HG03520 (cell line): Measurements from ENCODE around the gene SYNCRIP.
"Not testable (repeated sequence)": the region's sequence is repeated elsewhere in the genome, so short reads cannot be mapped to it uniquely, and the experiment has no call there.

Experiments
- ATAC-seq: cut with Tn5 transposase; IDR thresholded peaks from one replicate; pipeline ENCODE4 v1.9.1; 2021; ENCODE audit warnings: mild to moderate bottlenecking, moderate library complexity; ENCODE audit not compliant: unreplicated experiment

Gene SYNCRIP

GRCh38 chr6:85600713-85601313 is 41.9 kb downstream of the SYNCRIP start:
- ATAC-seq: no peak

GRCh38 chr6:85594197-85594930 is 48.3 kb downstream of the SYNCRIP start:
- peak; percentile 5 for ATAC-seq

- ATAC-seq: peak; percentile 87
These were observed 49.1 kb downstream of the SYNCRIP start, which contains the start of gene SNX14 for GRCh38 chr6:85593438-85594196. TSS of gene SNX14 (minus strand) at chr6:85593858. CDS start at chr6:85593718, 140 bp downstream.

GRCh38 chr6:85592033-85592432 is 50.7 kb downstream of the SYNCRIP start:
- no peak for ATAC-seq

- no peak for ATAC-seq
These were observed 51.5 kb downstream of the SYNCRIP start for GRCh38 chr6:85591207-85591606.

GRCh38 chr6:85585741-85586140 is 56.9 kb downstream of the SYNCRIP start:
- no peak for ATAC-seq

- not testable (repeated sequence) for ATAC-seq
These were observed 59.9 kb downstream of the SYNCRIP start for GRCh38 chr6:85582832-85583231.

- no peak for ATAC-seq
These were observed 61.1 kb downstream of the SYNCRIP start for GRCh38 chr6:85581572-85581971.

- ATAC-seq: no peak
These were observed 61.8 kb downstream of the SYNCRIP start for GRCh38 chr6:85580878-85581267.

GRCh38 chr6:85580118-85580877 is 62.4 kb downstream of the SYNCRIP start:
- ATAC-seq: no peak

GRCh38 chr6:85579581-85579980 is 63.1 kb downstream of the SYNCRIP start:
- no peak for ATAC-seq

- ATAC-seq: no peak
These were observed 66.2 kb downstream of the SYNCRIP start for GRCh38 chr6:85576476-85576875.

- no peak for ATAC-seq
These were observed 67.6 kb downstream of the SYNCRIP start for GRCh38 chr6:85574932-85575598.

- no peak for ATAC-seq
These were observed 73.4 kb downstream of the SYNCRIP start for GRCh38 chr6:85569323-85569722.

- ATAC-seq: no peak
These were observed 74.3 kb downstream of the SYNCRIP start for GRCh38 chr6:85568411-85568810.

- ATAC-seq: no peak
These were observed 77.0 kb downstream of the SYNCRIP start for GRCh38 chr6:85565736-85566135.

GRCh38 chr6:85564223-85564622 is 78.5 kb downstream of the SYNCRIP start:
- not testable (repeated sequence) for ATAC-seq
